ENCODE measurements around the gene CCDC146. TPM values are rescaled to one million over a fixed set of nuclear protein-coding genes. Genes with fewer than 3 reads are reported as not detected.

CCDC146 gene
- total and polyA plus RNA-seq, 9 of the 15 experiments (the other 6 are each of a cell fraction or from before 2014, with no cell fraction given), result 0.10 to 0.98 (median 0.26) TPM; not detected in 1

DNA sequence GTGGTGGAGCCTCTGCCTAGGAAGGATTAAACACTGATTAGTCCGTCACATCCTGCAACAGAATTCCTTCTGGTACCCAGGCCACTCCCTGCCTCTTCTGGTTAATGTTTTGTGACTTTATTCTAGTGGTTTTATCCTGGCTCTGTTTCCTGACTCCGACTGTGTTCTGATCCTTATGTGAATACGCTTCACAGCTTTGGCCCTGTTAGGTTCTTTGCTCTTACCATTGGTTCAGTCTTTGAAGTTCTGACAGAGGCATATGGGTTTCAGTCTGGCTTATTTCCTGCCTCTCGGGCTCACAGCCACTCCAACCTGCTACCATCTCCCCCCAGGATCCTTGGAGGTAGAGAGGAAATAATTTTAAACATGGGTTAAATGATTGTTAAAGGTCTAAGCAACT lies 100.4 kb downstream of the CCDC146 start:
- no peak for DNase-seq (ENCODE audit: extremely low read depth in 1 of 4, low spot score in 3 of 4)
- Histone ChIP-seq H2AFZ (ENCODE audit: low read depth, low read length) (no peak overlapping the region), H4K20me1 (replicated peaks; ENCODE audit: control insufficient read depth, insufficient read depth, low read length) (no peaks in the 10 kb centered on the region), H3K79me2 (ENCODE audit: control insufficient read depth, insufficient read depth, low read length) (no peaks in the 10 kb centered on the region), H3K9me3 (replicated peaks; ENCODE audit: control insufficient read depth, insufficient read depth, low read depth, low read length) (peaks cover 1% of the 10 kb centered on the region; the same call in 1 of the 2 replicates), H3K27me3 (ENCODE audit: control insufficient read depth in 2 of 2, insufficient read depth in 2 of 2, low read length in 2 of 2) (no peaks in the 10 kb centered on the region), H3K27ac (ENCODE audit: extremely low read depth, low read depth, low read length) (no peak overlapping the region), H3K4me1 (replicated peaks in 1 of 2; ENCODE audit: control insufficient read depth in 2 of 2, insufficient read depth in 2 of 2, low read length in 2 of 2) (no peaks in the 10 kb centered on the region), H3K9me1 (ENCODE audit: control insufficient read depth, insufficient read depth, low read length) (no peaks in the 10 kb centered on the region), H3K4me2 (ENCODE audit: insufficient read depth, low read length) (no peak overlapping the region), H3K9ac (ENCODE audit: insufficient read depth in 1 of 2, low read depth in 2 of 2, low read length in 2 of 2) (no peak overlapping the region), H3K36me3 (ENCODE audit: control insufficient read depth, insufficient read depth, low read length) (no peaks in the 10 kb centered on the region), H3K4me3 (no peak overlapping the region)
- in situ Hi-C loops (cut with MboI), result no loop called here
- ChIA-PET POLR2A (interaction anchor here (0.7 kb wide), 1 partner anchor 184 kb away, joined by 3 read pairs; no protein-coding TSS in a partner anchor), CTCF (ENCODE audit: low intra/inter-chr PET ratio) (no interaction called here)
- no peak for ATAC-seq
- WGBS (ENCODE audit: insufficient coverage, low coverage, missing lambda C conversion rate), result 0% methylated on average over 4 of the region's 4 CpGs
- no peak for FAIRE-seq
- TF ChIP-seq MAFG (tag; conservative IDR thresholded peaks at IDR 0.05) (no peak), ZNF133 (CRISPR knock-in tag; IDR thresholded peaks at IDR 0.05) (no peak), NUFIP1 (IDR thresholded peaks at IDR 0.05; ENCODE audit: partially characterized antibody) (no peak), POU5F1 (IDR thresholded peaks at IDR 0.05; ENCODE audit: borderline replicate concordance, low read depth, low read length, partially characterized antibody) (no peak), ZFPM2 (CRISPR knock-in tag; IDR thresholded peaks at IDR 0.05) (no peak), FOXA1 (IDR thresholded peaks at IDR 0.05; ENCODE audit: borderline replicate concordance) (no peak), SIN3B (IDR thresholded peaks at IDR 0.05; ENCODE audit: low read depth) (no peak), NBN (IDR thresholded peaks at IDR 0.05; ENCODE audit: low read depth) (no peak), LARP7 (IDR thresholded peaks at IDR 0.05) (no peak)
- TF ChIP-seq, protein P1, sequence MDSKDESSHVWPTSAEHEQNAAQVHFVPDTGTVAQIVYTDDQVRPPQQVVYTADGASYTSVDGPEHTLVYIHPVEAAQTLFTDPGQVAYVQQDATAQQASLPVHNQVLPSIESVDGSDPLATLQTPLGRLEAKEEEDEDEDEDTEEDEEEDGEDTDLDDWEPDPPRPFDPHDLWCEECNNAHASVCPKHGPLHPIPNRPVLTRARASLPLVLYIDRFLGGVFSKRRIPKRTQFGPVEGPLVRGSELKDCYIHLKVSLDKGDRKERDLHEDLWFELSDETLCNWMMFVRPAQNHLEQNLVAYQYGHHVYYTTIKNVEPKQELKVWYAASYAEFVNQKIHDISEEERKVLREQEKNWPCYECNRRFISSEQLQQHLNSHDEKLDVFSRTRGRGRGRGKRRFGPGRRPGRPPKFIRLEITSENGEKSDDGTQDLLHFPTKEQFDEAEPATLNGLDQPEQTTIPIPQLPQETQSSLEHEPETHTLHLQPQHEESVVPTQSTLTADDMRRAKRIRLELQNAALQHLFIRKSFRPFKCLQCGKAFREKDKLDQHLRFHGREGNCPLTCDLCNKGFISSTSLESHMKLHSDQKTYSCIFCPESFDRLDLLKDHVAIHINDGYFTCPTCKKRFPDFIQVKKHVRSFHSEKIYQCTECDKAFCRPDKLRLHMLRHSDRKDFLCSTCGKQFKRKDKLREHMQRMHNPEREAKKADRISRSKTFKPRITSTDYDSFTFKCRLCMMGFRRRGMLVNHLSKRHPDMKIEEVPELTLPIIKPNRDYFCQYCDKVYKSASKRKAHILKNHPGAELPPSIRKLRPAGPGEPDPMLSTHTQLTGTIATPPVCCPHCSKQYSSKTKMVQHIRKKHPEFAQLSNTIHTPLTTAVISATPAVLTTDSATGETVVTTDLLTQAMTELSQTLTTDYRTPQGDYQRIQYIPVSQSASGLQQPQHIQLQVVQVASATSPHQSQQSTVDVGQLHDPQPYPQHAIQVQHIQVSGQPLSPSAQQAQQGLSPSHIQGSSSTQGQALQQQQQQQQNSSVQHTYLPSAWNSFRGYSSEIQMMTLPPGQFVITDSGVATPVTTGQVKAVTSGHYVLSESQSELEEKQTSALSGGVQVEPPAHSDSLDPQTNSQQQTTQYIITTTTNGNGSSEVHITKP (IDR thresholded peaks at IDR 0.05; ENCODE audit: partially characterized antibody), result no peak
- TF ChIP-seq, protein P2, sequence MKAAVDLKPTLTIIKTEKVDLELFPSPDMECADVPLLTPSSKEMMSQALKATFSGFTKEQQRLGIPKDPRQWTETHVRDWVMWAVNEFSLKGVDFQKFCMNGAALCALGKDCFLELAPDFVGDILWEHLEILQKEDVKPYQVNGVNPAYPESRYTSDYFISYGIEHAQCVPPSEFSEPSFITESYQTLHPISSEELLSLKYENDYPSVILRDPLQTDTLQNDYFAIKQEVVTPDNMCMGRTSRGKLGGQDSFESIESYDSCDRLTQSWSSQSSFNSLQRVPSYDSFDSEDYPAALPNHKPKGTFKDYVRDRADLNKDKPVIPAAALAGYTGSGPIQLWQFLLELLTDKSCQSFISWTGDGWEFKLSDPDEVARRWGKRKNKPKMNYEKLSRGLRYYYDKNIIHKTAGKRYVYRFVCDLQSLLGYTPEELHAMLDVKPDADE (conservative IDR thresholded peaks at IDR 0.05; ENCODE audit: control insufficient read depth, low read depth, low read length), result no peak
- TF ChIP-seq, protein P3, sequence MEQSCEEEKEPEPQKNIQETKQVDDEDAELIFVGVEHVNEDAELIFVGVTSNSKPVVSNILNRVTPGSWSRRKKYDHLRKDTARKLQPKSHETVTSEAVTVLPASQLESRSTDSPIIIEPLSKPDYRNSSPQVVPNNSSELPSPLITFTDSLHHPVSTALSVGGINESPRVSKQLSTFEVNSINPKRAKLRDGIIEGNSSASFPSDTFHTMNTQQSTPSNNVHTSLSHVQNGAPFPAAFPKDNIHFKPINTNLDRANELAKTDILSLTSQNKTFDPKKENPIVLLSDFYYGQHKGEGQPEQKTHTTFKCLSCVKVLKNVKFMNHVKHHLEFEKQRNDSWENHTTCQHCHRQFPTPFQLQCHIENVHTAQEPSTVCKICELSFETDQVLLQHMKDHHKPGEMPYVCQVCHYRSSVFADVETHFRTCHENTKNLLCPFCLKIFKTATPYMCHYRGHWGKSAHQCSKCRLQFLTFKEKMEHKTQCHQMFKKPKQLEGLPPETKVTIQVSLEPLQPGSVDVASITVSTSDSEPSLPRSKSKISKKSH (CRISPR knock-in tag; IDR thresholded peaks at IDR 0.05), result no peak
- BruUV-seq (replicated peaks), result no TSS peak
- intact Hi-C loops (cut with micrococcal nuclease), result no loop called here

All from K562 (cell line).